HCT116 (cell line): ENCODE results near the gene PRKN. TPM values are rescaled to one million over a fixed set of nuclear protein-coding genes. Genes with fewer than 3 reads are reported as not detected.

Experiments
- ATAC-seq: fragments of 200-7000 bp; cut with Tn5 transposase; 2 replicates; pipeline ENCODE4 v1.9.1; 2020; ENCODE audit warnings: mild to moderate bottlenecking, moderate library complexity
- BruUV-seq: library from RNA; stranded (reverse); fragments of 400-500 nt; replicated peaks from 2 replicates; lab custom pipeline; 2021; lab: Mats Ljungman, UMichigan
- CTCF ChIA-PET: fragments of 300-600 bp; sonication (Branson Sonifier 250); formaldehyde crosslinking; loops from one replicate; lab custom pipeline; 2021; ENCODE audit warnings: antibody characterized with exemption; lab: Charles Lee
- POLR2A ChIA-PET: fragments of 300-600, 350-600 bp; sonication (Branson Sonifier 250); formaldehyde crosslinking; loops from one replicate; lab custom pipeline; 2021; ENCODE audit warnings: antibody characterized with exemption; lab: Charles Lee
- RAD21 ChIA-PET, 2 experiments: fragments of 300-600 bp; sonication (Branson Sonifier 250); formaldehyde crosslinking; loops; one replicate each; lab custom pipeline; 2023; ENCODE audit warnings: low total read pairs in 2 of 2; ENCODE audit not compliant: uncharacterized antibody in 2 of 2, unreplicated experiment in 2 of 2, low non-redundant PET in 1 of 2; lab: Charles Lee
- DNase-seq: peaks from one replicate; pipeline ENCODE4 v3.0.0-alpha.2; 2010; ENCODE audit warnings: low read depth, low spot score
- H2AFZ ChIP-seq: fragments of 200-600 bp; shearing (Covaris generic), sonication (generic); 2 replicates; pipeline ENCODE4 v1.6.1; 2017; ENCODE audit warnings: low read depth, mixed run types, mixed read lengths, antibody characterized with exemption, low read length; ENCODE audit not compliant: poor library complexity, severe bottlenecking
- H3K27ac ChIP-seq: 2 replicates; pipeline ENCODE4 v1.5.1; 2012; ENCODE audit warnings: low read depth, low read length
- H3K27me3 ChIP-seq: fragments of 200-600 bp; sonication (generic); 2 replicates; pipeline ENCODE4 v1.6.1; 2016; ENCODE audit warnings: mixed run types, low read length, mixed read lengths; ENCODE audit not compliant: insufficient read depth
- H3K36me3 ChIP-seq, 2 experiments: fragments of 200-500 bp in 1 of 2; fragments of 200-600 bp in 1 of 2; sonication (Bioruptor generic) in 1 of 2; sonication (generic) in 1 of 2; 2 replicates each; pipeline versions ENCODE4 v1.5.1 to v1.6.1; 2014 to 2016; ENCODE audit warnings: low read length in 2 of 2, inconsistent platforms in 1 of 2, mixed read lengths in 1 of 2, mixed run types in 1 of 2; ENCODE audit not compliant: insufficient read depth in 2 of 2, control insufficient read depth in 1 of 2
- H3K4me1 ChIP-seq, 2 experiments: fragments of 200-600 bp in 1 of 2; sonication (generic) in 1 of 2; 2 replicates each; pipeline versions ENCODE4 v1.5.1 to v1.6.1; 2012 to 2017; ENCODE audit warnings: low read length in 2 of 2, inconsistent platforms in 1 of 2, mild to moderate bottlenecking in 1 of 2, mixed read lengths in 1 of 2, mixed run types in 1 of 2, moderate library complexity in 1 of 2; ENCODE audit not compliant: insufficient read depth in 2 of 2, control insufficient read depth in 1 of 2
- H3K4me2 ChIP-seq: fragments of 200-600 bp; sonication (generic); 2 replicates; pipeline ENCODE4 v1.6.1; 2017; ENCODE audit warnings: mixed run types, low read length, mixed read lengths
- H3K4me3 ChIP-seq, 2 experiments: fragments of 200-600 bp in 1 of 2; sonication (generic) in 1 of 2; replicated peaks in 1 of 2; 2 replicates each; pipeline ENCODE4 v1.5.1; 2011 to 2016; ENCODE audit warnings: low read length in 2 of 2, control low read depth in 1 of 2, low read depth in 1 of 2, mild to moderate bottlenecking in 1 of 2, mixed read lengths in 1 of 2, mixed run types in 1 of 2
- H3K79me2 ChIP-seq: fragments of 200-600 bp; sonication (generic); 2 replicates; pipeline ENCODE4 v1.6.1; 2017; ENCODE audit warnings: mild to moderate bottlenecking, mixed run types, low read length, moderate library complexity, mixed read lengths; ENCODE audit not compliant: insufficient read depth
- H3K9ac ChIP-seq: fragments of 200-600 bp; sonication (generic); 2 replicates; pipeline ENCODE4 v1.6.1; 2016; ENCODE audit warnings: low read length, mixed read lengths
- H3K9me2 ChIP-seq: fragments of 200-600 bp; sonication (generic), shearing (Covaris generic); 2 replicates; pipeline ENCODE4 v1.6.1; 2017; ENCODE audit warnings: mixed run types, mild to moderate bottlenecking, moderate library complexity; ENCODE audit not compliant: insufficient read depth
- H3K9me3 ChIP-seq, 2 experiments: fragments of 200-500 bp in 1 of 2; fragments of 200-600 bp in 1 of 2; sonication (Bioruptor generic) in 1 of 2; sonication (generic) in 1 of 2; 2 replicates each; pipeline ENCODE4 v1.6.1; 2014 to 2017; ENCODE audit warnings: low read length in 2 of 2, mixed read lengths in 2 of 2, inconsistent platforms in 1 of 2, low read depth in 1 of 2, mild to moderate bottlenecking in 1 of 2, mixed run types in 1 of 2, moderate library complexity in 1 of 2; ENCODE audit not compliant: control insufficient read depth in 1 of 2, insufficient read depth in 1 of 2
- H4K20me1 ChIP-seq: fragments of 200-600 bp; sonication (generic), shearing (Covaris generic); 2 replicates; pipeline ENCODE4 v1.6.1; 2017; ENCODE audit warnings: mixed run types, mild to moderate bottlenecking, moderate library complexity; ENCODE audit not compliant: insufficient read depth
- CBX3 ChIP-seq: IDR thresholded peaks from 2 replicates; pipeline ENCODE4 v1.6.1; 2012; ENCODE audit warnings: low read depth
- CEBPB ChIP-seq: IDR thresholded peaks from 2 replicates; pipeline ENCODE4 v1.6.1; 2012; ENCODE audit warnings: low read depth
- EGR1 ChIP-seq: IDR thresholded peaks from 2 replicates; pipeline ENCODE4 v1.6.1; 2012; ENCODE audit warnings: low read depth
- EZH2 ChIP-seq: fragments of 200-600 bp; sonication (generic); IDR thresholded peaks from 2 replicates; pipeline ENCODE4 v1.6.1; 2017; ENCODE audit warnings: antibody characterized with exemption, mixed run types
- EZH2phosphoT487 ChIP-seq: fragments of 200-600 bp; IDR thresholded peaks from 2 replicates; pipeline ENCODE4 v1.6.1; 2018; ENCODE audit warnings: antibody characterized with exemption, borderline replicate concordance
- JUND ChIP-seq: IDR thresholded peaks from 2 replicates; pipeline ENCODE4 v1.6.1; 2012
- MAX ChIP-seq: IDR thresholded peaks from 2 replicates; pipeline ENCODE4 v1.6.1; 2012
- POLR2AphosphoS5 ChIP-seq: IDR thresholded peaks from 2 replicates; pipeline ENCODE4 v1.6.1; 2011; ENCODE audit warnings: mild to moderate bottlenecking, low read depth, low read length, moderate library complexity
- RAD21 ChIP-seq: IDR thresholded peaks from 2 replicates; pipeline ENCODE4 v1.6.1; 2012; ENCODE audit warnings: low read depth, mild to moderate bottlenecking
- SIN3A ChIP-seq: IDR thresholded peaks from 2 replicates; pipeline ENCODE4 v1.6.1; 2012; ENCODE audit warnings: low read depth
- SP1 ChIP-seq: IDR thresholded peaks from 2 replicates; pipeline ENCODE4 v1.6.1; 2012; ENCODE audit warnings: low read depth
- YY1 ChIP-seq: IDR thresholded peaks from 2 replicates; pipeline ENCODE4 v1.6.1; 2011; ENCODE audit warnings: low read length, low read depth, moderate library complexity, mild to moderate bottlenecking; ENCODE audit not compliant: insufficient replicate concordance; ENCODE audit errors: extremely low read depth
- ZFX ChIP-seq: fragments of 450-650 bp; IDR thresholded peaks from 2 replicates; pipeline ENCODE4 v1.6.1; 2017
- intact Hi-C: fragments of 100-400 bp; cut with micrococcal nuclease; formaldehyde crosslinking; loops from 2 replicates; pipeline ENCODE4 v1.10.0; 2022
- total RNA-seq: library from RNA; stranded (reverse); gene quantifications from one replicate; pipeline ENCODE4 v1.2.1, GENCODE V29; 2021; ENCODE audit not compliant: unreplicated experiment
- TF ChIP-seq, protein P1 (sequence below), 3 experiments: fragments of 200-600 bp in 1 of 3; sonication (generic) in 1 of 3; IDR thresholded peaks in 2 of 3; conservative IDR thresholded peaks in 1 of 3; 2 replicates each; pipeline ENCODE4 v1.5.1; 2012 to 2017; ENCODE audit warnings: low read depth in 2 of 3, low read length in 2 of 3, antibody characterized with exemption in 1 of 3, borderline replicate concordance in 1 of 3, control low read depth in 1 of 3, mild to moderate bottlenecking in 1 of 3, mixed read lengths in 1 of 3, mixed run types in 1 of 3, moderate library complexity in 1 of 3; ENCODE audit not compliant: insufficient read depth in 1 of 3

Gene PRKN
- total RNA-seq, 1 experiment from 2014 or later: 2.6 TPM

DNA sequence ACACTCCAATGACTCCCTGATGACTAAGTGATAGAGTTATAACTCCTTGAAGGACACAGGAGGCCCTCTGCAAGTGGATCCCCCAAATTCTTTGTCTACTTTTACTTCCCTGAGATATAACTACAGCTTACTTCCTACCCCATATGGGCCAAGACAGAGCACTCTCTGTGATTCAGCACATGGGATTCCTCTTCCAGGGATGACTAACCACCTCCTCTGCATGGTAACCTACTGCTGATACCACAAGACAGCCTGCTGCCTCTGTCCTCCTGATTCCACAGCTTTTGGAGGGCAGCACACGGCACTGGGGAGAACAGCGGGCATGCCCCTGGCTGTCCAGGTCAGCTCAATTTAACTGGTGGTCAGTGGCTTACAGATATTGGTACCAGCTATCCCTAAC is 778.0 kb downstream of the PRKN start:
- no peaks in the 10 kb centered on the region for H3K27me3 ChIP-seq
- no peak overlapping the region for H2AFZ ChIP-seq
- no peaks in the 10 kb centered on the region for H3K36me3 ChIP-seq
- intact Hi-C loops: no loop called here
- no peaks in the 10 kb centered on the region for H3K9me2 ChIP-seq
- BruUV-seq: no TSS peak
- ATAC-seq: no peak
- H3K27ac ChIP-seq: no peak overlapping the region
- no peak for TF ChIP-seq RAD21
- TF ChIP-seq, protein P1, sequence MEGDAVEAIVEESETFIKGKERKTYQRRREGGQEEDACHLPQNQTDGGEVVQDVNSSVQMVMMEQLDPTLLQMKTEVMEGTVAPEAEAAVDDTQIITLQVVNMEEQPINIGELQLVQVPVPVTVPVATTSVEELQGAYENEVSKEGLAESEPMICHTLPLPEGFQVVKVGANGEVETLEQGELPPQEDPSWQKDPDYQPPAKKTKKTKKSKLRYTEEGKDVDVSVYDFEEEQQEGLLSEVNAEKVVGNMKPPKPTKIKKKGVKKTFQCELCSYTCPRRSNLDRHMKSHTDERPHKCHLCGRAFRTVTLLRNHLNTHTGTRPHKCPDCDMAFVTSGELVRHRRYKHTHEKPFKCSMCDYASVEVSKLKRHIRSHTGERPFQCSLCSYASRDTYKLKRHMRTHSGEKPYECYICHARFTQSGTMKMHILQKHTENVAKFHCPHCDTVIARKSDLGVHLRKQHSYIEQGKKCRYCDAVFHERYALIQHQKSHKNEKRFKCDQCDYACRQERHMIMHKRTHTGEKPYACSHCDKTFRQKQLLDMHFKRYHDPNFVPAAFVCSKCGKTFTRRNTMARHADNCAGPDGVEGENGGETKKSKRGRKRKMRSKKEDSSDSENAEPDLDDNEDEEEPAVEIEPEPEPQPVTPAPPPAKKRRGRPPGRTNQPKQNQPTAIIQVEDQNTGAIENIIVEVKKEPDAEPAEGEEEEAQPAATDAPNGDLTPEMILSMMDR (IDR thresholded peaks at IDR 0.05 in 2 of 3, conservative IDR thresholded peaks at IDR 0.05 in 1 of 3; ENCODE audit: borderline replicate concordance in 1 of 3, insufficient read depth in 1 of 3, low read depth in 2 of 3, low read length in 2 of 3): no peak
- no peak for TF ChIP-seq CEBPB
- TF ChIP-seq MAX: no peak
- no peak for TF ChIP-seq EGR1
- no peak for TF ChIP-seq ZFX
- TF ChIP-seq POLR2AphosphoS5: no peak
- no peak for TF ChIP-seq CBX3
- TF ChIP-seq EZH2phosphoT487: no peak
- no peak for TF ChIP-seq YY1
- no peak for TF ChIP-seq SP1
- no peak for TF ChIP-seq JUND
- no peak for TF ChIP-seq SIN3A
- no peak for TF ChIP-seq EZH2
- H4K20me1 ChIP-seq: no peaks in the 10 kb centered on the region
- POLR2A ChIA-PET: no interaction called here
- CTCF ChIA-PET: no interaction called here
- no peak overlapping the region for H3K4me2 ChIP-seq
- H3K9ac ChIP-seq: no peak overlapping the region
- RAD21 ChIA-PET: no interaction called here
- no peak for DNase-seq
- H3K4me3 ChIP-seq: no peak overlapping the region
- no peaks in the 10 kb centered on the region for H3K4me1 ChIP-seq
- H3K9me3 ChIP-seq: no peaks in the 10 kb centered on the region
- no peaks in the 10 kb centered on the region for H3K79me2 ChIP-seq
